Measurements from ENCODE around the gene OR7C2.
"Not testable (repeated sequence)": the region's sequence is repeated elsewhere in the genome, so short reads cannot be mapped to it uniquely, and the experiment has no call there.

The OR7C2 gene
- total RNA-seq, result 0 reads per million in 4 experiments

DNA sequence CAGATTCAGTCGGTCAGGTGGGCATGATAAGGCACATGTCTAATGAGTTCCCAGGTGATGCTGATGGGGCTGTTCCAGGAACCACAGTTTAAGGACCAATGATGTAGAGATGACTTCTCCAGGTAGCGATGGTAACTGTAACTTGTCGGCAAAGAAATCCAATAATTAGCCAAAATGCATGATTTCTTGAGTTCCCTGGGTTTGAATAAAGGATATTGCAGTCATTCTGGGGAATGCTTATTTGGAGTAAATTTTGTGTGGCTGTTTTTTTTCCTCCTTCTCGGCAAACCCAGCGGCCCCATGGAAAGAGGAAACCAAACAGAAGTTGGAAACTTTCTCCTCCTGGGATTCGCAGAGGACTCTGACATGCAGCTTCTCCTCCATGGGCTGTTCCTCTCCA, at the start of gene OR7C2:
TSS of gene OR7C2 (plus strand) at position 301 of the 400 bp plus-strand sequence. CDS start at position 301, 0 bp downstream.
- no peak for DNase-seq

DNA sequence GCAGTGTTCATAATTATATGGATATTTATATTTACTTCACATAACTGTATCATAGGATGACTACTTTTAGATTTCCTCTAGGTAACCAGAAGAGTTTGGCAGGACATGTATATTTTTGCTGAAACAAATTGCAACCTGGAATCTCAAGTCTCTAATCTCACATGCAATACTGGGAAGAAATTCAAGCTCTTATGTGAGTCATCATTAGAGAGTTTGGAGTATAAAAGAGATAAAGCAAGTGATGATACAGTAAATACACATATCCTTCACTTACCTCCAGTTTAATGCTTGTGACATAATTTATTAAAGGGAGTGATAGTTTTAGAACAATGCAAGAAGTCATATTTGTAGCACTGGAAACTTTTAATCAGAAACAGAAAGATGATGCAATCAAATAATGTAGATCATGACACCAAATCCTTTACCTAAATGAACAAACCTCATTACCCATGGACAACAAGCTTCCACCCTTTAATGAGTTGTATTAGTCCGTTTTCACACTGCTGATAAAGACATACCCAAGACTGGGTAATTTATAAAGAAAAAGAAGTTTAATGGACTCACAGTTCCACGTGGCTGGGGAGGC, 39.5 kb upstream of the OR7C2 start:
- DNase-seq, result no peak

DNA sequence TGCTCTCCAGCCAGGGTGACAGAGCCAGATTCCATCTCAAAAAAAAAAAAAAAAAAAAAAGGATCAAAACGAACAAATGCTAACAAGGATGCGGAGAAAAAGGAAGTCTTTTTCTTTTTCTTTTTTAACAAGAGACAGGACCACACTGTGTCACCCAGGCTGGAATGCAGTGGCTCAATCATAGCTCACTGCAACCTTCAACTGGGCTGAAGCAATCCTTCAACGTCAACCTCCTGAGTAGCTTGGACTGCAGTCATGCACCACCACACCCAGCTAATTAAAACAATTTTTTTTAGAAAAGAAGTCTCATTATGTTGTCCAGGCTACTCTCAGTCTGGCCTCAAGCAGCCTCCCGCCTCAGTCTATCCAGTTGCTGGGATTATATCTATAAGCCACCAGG, 34.6 kb upstream of the OR7C2 start:
- no peak for DNase-seq

DNA sequence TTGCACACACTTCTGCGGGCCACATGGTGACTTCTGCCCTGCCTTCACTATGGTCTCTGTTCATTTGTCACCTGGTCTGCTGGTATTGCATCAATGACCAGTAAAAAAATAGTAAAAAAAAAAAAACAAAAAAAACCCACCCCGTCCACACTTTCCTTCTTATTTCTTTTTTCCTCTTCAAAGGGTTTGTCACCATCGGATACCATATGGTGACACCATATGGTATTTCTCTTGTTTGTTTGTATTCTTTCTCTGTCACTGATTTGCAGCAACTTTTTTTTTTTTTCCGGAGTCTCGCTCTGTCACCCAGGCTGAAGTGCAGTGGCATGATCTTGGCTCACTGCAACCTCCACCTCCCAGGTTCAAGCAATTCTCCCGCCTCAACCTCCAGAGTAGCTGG, 26.2 kb upstream of the OR7C2 start:
- DNase-seq, result no peak

DNA sequence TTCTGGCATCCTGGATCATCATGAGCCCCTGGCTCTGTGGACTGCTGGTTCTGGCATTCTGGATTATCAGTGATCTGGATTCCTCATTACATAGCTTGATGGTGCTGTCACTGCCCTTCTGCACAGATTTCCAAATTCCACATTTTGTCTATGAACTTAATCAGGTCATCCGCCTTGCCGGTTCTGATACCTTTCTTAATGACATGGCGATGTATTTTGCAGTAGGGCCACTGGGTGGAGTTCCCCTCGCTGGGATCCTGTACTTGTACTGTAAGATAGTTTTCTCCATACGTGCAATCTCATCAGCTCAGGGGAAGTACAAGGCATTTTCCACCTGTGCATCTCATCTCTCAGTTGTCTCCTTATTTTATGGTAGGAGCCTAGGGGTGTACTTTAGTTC, 24.4 kb upstream of the OR7C2 start:
- no peak for DNase-seq

DNA sequence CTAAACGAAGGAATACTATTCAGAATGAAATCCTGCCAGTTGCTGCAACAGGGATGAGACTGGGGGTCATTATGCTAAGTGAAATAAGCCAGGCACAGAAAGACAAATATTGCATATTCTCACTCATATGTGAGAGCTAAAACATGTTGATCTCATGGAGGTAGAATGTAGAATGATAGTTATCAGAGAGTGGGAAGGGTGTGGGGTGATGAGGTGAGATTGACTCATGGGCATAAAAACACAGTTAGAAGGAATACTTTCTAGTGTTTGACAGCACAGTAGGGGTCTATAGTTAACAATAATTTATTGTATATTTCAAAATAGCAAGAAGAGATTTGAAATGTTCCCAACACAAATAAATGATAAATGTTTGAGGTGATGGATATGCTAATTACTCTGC, 7.8 kb upstream of the OR7C2 start:
- DNase-seq, result no peak

DNA sequence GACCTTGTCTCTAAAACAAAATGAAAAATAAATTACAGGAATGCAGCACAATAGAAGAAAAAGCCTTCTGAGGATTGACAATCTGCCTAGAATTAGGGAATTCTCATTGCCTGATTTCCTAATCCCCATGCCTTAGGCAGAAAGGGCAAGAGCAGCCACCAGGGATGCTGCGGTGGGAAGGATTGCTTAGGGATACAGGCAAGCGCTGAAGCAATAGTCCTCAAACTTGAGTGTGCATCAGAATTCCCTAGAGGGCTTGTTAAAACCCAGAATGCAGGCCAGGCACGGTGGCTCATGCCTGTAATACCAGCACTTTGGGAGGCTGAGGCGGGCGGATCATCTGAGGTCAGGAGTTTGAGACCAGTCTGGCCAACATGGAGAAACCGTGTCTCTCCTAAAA, 1.0 kb upstream of the OR7C2 start:
- no peak for DNase-seq

DNA sequence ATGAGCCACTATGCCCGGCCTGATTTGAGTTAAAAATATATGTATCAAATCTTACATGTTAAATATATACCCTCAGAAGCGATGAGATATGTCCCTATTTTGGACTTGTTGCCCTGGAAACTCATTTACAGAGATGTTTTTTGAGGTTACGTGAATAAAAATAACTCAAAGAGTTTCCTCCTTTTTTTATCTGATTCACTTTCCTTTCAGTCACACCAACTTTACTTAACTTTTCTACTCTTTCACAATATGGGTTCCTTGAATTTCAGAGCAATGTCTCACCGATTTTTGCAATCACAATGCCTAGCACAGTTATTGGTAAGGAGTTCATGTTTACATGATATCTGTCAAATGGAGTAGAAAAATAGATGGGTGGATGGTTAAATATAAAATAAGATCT, 2.3 kb downstream of the OR7C2 start:
- DNase-seq, result no peak

DNA sequence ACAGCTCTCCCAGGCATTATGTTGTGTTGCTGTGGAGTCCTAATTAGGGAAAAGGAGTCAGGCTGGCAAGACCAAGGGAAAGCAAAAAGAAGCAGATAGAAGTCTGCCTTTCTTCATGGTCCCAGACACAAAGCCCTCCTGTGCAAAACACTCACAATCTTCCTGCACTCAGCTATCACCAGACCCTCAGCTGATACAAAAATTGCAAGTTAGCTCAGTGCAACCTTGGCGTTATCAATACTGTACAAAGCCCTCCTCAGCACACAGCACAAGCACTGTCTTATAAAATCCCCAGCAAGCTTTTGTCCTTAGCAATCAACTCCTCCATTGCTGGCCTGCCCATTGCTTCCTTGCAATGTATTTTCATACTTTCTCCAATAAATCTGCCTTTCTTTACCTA, 3.2 kb downstream of the OR7C2 start:
- no peak for DNase-seq

DNA sequence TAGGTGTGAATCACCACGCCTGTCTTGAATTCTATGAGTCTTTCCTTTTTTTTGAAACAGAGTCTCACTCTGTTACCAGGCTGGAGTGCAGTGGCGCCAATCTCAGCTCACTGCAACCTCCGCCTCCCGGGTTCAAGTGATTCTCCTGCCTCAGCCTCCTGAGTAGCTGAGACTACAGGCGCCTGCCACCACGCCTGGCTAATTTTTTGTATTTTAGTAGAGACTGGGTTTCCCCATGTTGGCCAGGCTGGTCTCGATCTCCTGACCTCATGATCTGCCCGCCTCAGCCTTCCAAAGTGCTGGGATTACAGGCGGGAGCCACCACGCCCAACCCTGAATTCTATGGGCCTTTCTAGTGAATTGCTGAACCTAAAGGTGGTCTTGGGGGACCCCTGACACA, 8.1 kb downstream of the OR7C2 start:
- not testable (repeated sequence) for DNase-seq

DNA sequence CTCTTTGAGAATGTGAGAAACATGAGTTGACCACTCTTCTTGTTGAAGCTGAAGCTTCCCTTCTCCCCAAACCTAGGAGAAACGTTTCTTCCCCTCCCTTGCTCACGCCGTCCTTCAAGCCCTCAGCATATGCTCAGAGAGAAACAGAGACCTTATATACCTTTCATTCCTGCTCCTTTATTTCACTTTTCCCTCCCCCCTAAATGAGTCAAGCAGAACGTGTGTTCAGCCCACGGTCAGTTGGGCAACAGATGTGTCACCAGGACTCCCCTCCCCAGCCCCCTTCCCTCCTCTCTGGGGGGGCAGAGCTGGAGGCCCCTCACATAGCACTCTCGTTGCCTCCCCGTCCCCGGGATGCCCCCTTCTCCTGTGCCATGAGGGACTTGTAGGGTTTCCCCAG, 8.6 kb downstream of the OR7C2 start:
- DNase-seq, result no peak

DNA sequence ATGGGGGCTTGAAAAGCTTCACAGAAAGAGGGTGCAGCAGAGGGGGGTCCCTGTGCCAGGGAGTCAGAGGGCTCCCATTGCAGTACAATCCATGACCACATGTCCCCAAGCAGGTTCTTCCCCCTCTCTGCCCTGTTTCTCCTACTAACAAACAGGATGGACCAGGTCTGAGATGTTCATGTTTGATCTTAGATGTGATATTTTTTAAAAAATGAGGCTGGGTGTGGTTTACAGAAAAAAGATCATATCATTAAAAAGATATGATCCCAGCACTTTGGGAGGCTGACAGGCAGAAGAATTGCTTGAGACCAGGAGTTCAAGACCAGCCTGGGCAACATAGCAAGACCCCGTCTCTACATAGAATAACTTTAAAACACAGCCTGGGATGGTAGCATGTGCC, 9.1 kb downstream of the OR7C2 start:
- DNase-seq, result no peak

DNA sequence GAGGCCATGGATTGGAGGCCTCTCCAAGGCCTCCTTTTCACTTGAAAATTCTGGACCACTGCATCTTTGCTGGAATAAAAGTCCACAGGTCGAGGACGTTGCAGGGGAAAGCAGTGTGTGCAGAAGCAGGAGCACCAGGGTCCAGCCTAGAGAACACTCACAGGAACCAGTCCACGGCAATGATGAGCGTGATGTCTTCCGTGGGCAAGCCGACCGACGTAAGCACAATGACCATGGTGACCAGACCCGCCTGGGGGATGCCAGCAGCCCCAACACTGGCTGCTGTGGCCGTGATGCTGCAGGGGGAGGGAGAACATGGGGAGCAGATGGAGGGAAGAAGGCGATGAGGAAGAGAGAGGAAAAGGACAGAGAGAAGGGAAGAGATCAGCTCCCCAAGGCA, 11.5 kb downstream of the OR7C2 start:
- no peak for DNase-seq

DNA sequence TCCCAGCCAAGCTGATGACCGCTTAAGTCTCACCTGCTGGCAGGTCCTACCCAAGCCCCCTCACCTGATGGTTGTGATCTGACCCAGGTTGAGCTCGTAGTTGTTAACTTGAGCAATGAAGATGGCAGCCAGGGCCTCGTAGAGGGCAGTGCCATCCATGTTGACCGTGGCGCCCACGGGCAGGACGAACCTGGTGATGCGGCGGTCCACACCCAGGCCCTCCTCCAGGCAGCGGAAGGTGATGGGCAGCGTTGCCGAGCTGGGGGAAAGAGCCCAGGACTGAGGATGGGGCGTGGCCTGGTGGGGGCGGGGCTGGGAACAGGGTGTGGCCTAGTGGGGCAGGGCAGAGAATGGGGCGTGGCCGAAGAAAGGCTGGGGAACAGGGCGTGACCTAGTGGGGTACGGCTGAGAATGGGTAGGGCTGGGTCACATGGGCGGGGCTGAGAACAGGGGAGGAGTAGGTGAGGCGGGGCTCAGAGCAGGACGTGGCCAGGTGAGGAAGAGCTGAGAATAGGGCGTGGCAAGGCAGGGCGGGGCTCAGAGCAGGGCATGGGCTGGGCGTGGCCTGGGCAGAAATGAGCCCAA, 12.9 kb downstream of the OR7C2 start:
- DNase-seq, result no peak

DNA sequence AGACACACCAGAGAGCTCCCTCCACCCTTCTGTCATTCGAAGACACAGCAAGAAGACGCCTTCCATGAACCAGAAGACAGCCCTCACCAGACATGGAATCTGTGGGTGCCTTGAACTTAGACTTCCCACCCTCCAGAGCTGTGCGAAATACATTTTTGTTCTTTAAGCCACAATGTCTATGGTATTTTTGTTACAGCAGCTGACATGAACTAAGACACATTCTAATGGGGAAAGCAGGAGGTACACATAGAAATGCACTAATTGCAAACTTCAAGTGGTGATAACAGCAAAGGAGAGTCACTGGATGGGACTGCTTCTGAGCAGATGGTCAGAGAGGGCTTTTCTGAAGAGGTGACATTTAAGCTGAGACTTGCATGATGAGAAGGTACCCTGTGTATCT, 16.2 kb downstream of the OR7C2 start:
- DNase-seq, result no peak

DNA sequence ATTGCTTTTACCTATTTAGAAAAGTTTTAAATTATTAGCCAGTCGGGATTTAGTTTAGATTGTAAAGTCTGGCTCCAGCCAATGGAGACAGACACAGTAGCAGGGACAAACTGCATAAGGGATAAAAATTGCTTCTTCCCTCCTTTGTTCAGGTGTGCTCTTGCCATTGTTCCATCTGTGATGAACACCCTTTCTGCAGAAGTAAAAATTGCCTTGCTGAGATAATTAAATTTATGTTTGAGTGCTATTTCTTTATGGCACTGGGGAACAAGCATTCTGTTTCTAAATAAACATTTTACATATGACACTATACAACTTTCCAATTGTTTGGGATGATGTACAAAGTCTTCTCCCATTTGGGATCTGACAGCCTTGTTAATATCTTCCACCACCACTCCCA, 18.0 kb downstream of the OR7C2 start:
- DNase-seq, result no peak

DNA sequence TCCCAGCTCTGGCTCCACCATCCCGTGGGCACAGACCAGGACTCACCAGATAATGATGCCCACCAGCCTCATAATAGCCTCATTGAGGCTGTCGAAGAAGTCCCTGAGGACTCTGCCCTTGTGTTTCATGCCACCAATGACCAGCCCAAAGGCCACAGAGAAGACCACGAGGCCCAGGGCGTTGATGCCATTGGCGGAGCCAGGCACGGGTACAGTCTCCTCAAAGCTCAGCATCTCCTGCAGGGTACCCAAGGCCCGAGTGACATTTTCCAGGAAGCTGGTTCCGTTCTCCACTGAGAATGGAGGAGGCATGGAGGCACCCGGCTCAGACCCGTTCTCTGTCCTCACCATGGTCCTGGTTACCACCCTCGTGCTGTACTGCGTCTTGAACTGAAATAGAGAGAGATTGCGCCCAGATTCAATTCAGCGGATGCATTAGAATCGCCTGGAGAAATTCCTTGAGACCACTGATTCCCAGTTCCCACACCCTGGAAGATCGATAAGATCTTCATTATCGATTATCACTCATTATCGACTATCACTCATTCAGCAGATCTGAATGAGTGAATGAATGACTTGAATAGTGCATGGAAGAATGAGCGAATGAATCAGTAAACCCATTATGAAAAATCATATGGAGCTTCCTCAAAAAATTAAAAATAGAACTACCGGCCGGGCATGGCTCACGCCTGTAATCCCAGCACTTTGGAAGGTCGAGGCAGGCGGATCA, 20.8 kb downstream of the OR7C2 start:
- no peak for DNase-seq

DNA sequence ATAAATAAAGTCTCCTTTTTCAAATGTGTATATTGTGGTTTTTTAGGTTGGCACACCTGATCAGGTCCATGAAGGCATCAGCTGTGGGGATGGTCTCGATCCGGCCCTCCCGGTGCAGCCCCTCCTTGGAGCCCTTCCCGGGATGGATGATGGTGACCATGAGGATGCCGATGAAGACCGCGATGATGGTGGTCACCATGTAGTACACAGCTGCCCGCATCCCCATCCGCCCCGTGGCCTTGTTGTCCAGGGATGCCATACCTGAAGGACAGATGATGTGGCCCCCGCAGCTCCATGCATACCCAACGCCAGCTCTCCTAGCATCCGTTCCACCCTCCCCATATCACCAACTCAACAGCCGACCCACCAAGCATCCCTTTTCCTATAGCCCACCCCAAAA, 27.0 kb downstream of the OR7C2 start:
- DNase-seq, result no peak

DNA sequence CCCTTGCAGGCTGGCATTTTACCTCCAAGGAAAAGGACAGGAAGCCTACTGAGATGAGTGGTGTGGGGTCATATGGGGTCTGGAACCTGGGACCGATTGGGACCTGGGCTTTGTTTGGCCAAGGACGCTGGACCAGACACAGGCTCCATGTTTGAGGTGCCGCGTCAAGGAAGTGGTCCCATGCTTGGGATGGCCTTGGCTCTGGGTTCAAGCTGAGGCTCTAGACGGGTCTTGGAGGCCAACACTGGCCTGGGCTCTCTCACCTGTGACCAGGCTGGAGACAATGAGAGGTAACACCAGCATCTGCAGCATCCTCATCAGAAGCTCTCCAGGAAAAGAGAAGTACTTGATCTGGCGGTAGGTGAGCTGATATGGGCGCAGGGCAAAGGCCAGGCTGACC, 30.2 kb downstream of the OR7C2 start:
- DNase-seq, result no peak

DNA sequence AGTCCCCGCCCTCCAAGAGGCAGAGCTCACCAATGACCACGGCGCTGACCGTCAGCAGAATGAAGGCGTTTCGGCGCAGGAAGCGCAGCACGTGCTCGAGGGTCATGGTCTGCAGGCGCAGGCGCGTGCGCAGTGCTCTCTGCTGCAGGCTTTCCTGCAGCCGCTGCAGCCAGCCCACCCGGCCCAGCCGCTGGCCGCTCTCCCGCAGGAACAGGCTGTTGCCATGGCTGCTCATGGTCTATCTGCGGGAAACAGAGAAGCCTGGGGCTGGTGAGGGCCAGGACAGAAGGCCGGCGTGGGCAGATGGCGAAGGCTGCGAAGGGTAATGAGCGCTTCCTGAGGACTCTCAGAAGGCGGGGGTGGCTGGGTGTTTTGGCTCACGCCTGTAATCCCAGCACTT, 31.4 kb downstream of the OR7C2 start:
- no peak for DNase-seq

DNA sequence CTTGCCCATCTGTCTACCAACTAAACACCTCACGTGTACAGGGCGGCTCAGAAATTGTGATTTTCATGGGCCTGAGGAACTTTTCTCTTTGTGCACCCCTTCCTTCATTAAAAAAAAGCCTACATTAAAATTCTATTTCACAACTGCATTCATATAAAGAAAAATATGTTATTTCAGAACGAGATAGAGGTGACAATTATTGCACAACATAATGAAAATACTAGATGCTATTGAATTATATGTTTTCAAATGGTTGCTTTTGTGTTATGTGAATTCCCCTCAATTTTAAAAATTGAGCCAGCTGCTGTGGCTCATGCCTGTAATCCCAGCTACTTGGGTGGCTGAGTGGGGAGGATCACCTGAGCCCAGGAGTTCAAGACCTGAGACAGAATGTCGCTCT, 33.2 kb downstream of the OR7C2 start:
- no peak for DNase-seq

DNA sequence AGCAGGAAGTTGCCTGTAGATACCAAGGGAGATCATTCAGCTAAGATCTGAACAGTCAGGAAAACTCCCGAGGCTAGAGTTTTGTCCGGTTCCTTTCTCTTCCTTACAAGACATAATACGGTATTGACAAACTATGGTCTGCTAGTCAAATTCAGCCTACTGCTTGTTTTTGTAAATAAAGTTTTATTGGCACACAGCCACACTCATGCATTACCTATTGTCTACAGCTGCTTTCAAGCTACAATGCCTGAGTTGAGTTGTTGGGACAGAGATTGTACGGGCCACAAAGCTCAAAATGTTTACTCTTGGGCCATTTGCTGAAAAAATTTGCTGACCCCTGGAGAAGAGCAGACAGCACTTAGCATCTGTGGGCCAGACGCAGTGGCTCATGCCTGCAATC, 35.8 kb downstream of the OR7C2 start:
- no peak for DNase-seq

DNA sequence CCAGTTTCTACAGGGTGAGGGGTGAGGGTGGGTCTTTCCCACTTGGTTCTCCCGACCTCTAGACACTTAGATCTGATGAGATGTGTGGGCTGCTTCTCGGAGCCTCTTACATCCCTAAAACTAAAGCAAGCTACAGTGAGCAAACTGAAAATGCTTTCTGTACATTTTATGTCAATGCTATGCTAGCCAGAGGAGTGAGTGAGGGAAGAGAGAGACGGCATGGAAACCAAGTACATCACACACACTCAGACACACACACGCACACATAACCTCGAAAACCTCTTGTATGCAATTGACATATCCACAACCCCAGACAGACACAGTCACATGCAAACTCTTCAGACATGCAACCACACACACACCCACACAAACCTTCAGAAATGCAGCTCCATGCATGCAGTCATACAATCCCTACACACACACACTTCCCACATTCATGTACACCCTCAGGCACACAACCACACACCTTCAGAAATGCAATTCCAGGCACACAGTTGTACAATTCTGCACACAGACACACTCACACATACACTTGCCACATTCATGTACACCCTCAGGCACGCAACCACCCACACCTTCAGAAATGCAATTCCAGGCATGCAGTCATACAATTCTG, 37.0 kb downstream of the OR7C2 start:
- no peak for DNase-seq
